ENCODE results near the gene EP400. TPM values are rescaled to one million over a fixed set of nuclear protein-coding genes. Genes with fewer than 3 reads are reported as not detected.

The EP400 gene
- total RNA-seq, 1 donor, result 19.9 TPM

GRCh38 chr12:131922772-131923171 lies 27.0 kb upstream of the EP400 start:
- no peak for DNase-seq (ENCODE audit: low read depth in 2 of 3, low spot score in 2 of 3)

GRCh38 chr12:131923260-131923659 lies 26.5 kb upstream of the EP400 start:
- no peak for DNase-seq (ENCODE audit: low read depth in 2 of 3, low spot score in 2 of 3)

GRCh38 chr12:131927110-131928079 lies 22.3 kb upstream of the EP400 start:
- no peak for DNase-seq (ENCODE audit: low read depth in 2 of 3, low spot score in 2 of 3)

- no peak for DNase-seq (ENCODE audit: low read depth in 2 of 3, low spot score in 2 of 3)
These were observed 21.5 kb upstream of the EP400 start for GRCh38 chr12:131928080-131928710.

GRCh38 chr12:131928711-131929580 lies 20.8 kb upstream of the EP400 start, which contains the start of gene PUS1:
Gene PUS1, plus strand, starts transcription at chr12:131929276. Its CDS starts 447 bp downstream, at chr12:131929723.
- peak; percentile 85 to 95 (median 93) for DNase-seq (ENCODE audit: low read depth in 2 of 3, low spot score in 2 of 3)

GRCh38 chr12:131929581-131930456 lies 19.9 kb upstream of the EP400 start:
- DNase-seq (ENCODE audit: low read depth in 2 of 3, low spot score in 2 of 3), result no peak

GRCh38 chr12:131930510-131930909 lies 19.2 kb upstream of the EP400 start:
- DNase-seq (ENCODE audit: low read depth in 2 of 3, low spot score in 2 of 3), result no peak

- DNase-seq (ENCODE audit: low read depth in 2 of 3, low spot score in 2 of 3), result no peak
These were observed 16.4 kb upstream of the EP400 start for GRCh38 chr12:131933387-131933786.

GRCh38 chr12:131934535-131934934 lies 15.2 kb upstream of the EP400 start:
- no peak for DNase-seq (ENCODE audit: low read depth in 2 of 3, low spot score in 2 of 3)

GRCh38 chr12:131938082-131938481 lies 11.7 kb upstream of the EP400 start:
- no peak for DNase-seq (ENCODE audit: low read depth in 2 of 3, low spot score in 2 of 3)

- no peak for DNase-seq (ENCODE audit: low read depth in 2 of 3, low spot score in 2 of 3)
These were observed 10.7 kb upstream of the EP400 start for GRCh38 chr12:131939007-131939406.

GRCh38 chr12:131940141-131940547 lies 9.6 kb upstream of the EP400 start:
- no peak for DNase-seq (ENCODE audit: low read depth in 2 of 3, low spot score in 2 of 3)

- DNase-seq (ENCODE audit: low read depth in 2 of 3, low spot score in 2 of 3), result no peak
These were observed 8.4 kb upstream of the EP400 start for GRCh38 chr12:131941116-131941986.

GRCh38 chr12:131941987-131942341 lies 7.8 kb upstream of the EP400 start:
- no peak for DNase-seq (ENCODE audit: low read depth in 2 of 3, low spot score in 2 of 3)

GRCh38 chr12:131942671-131943070 lies 7.1 kb upstream of the EP400 start:
- no peak for DNase-seq (ENCODE audit: low read depth in 2 of 3, low spot score in 2 of 3)

- DNase-seq (ENCODE audit: low read depth in 2 of 3, low spot score in 2 of 3), result no peak
These were observed 6.4 kb upstream of the EP400 start for GRCh38 chr12:131943389-131943788.

GRCh38 chr12:131943876-131944275 lies 5.9 kb upstream of the EP400 start:
- no peak for DNase-seq (ENCODE audit: low read depth in 2 of 3, low spot score in 2 of 3)

- DNase-seq (ENCODE audit: low read depth in 2 of 3, low spot score in 2 of 3), result no peak
These were observed 5.0 kb upstream of the EP400 start for GRCh38 chr12:131944601-131945251.

Measured in hematopoietic multipotent progenitor cell (in vitro differentiated cells).